ENCODE measurements around the gene TFEC.
"Not testable (repeated sequence)": the region's sequence is repeated elsewhere in the genome, so short reads cannot be mapped to it uniquely, and the experiment has no call there.

Gene TFEC

DNA sequence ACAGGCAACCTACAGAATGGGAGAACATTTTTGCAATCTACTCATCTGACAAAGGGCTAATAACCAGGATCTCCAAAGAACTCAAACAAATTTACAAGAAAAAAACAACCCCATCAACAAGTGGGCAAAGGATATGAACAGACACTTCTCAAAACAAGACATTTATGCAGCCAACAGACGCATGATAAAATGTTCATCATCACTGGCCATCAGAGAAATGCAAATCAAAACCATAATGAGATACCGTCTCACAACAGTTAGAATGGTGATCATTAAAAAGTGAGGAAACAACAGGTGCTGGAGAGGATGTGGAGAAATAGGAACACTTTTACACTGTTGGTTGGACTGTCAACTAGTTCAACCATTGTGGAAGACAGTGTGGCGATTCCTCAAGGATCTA lies 100.8 kb downstream of the TFEC start:
- DNase-seq (ENCODE audit: low read depth in 2 of 2), result not testable (repeated sequence)

GRCh38 chr7:115924411-115924810 lies 106.2 kb downstream of the TFEC start:
- no peak for DNase-seq (ENCODE audit: low read depth in 2 of 2)

GRCh38 chr7:115920367-115920766 lies 110.2 kb downstream of the TFEC start:
- DNase-seq (ENCODE audit: low read depth in 2 of 2), result no peak

DNA sequence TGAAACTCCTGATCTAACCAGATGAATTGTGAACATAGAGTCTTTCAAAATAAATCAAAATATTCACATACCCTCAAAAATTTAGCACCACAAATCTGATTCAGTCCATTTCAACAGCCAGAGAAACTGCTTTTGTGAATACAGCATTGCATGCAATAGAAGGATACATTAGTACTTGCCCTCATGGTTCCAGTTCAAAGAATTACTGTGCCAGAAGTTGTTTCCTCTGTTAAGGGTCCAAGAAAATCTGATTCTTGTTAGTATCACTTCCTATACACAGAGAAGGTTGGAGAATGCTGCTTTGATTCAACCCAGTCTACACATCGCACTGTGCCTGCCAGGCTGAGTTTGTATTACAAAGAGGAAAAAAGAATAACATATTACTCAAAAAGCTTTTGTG lies 115.6 kb downstream of the TFEC start:
- no peak for DNase-seq (ENCODE audit: low read depth in 2 of 2)

- no peak for DNase-seq (ENCODE audit: low read depth in 2 of 2)
These were observed 119.1 kb downstream of the TFEC start for GRCh38 chr7:115911465-115911864.

DNA sequence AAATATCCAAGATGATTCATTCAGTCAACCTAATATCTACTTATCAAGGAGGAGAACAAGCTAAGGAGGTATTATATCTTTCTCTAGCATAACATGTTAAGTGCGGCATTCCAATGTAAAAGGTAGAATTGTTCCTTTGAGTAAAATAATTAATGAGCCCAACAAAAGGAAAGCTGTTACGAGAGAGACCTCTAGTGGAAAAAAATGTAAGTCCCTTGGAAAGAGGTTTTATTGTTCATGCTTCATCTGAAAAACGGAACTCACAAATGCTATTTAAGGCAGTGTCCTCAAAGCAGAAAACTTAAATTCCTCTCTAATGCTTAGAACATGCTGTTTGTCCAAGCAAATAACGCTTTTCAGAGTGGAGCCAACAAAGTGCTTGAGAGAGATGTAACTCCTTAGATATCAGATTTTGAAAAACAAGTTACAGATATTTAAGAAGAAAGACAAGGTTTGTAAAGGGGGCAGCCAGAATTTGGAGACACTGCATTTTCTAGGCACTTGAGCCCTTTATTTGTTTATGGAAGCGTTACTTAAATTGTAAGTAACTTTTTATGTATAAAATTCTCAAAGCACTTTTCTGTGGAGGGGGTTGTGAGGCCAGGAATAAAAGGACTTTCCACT lies 119.9 kb downstream of the TFEC start:
- no peak for DNase-seq (ENCODE audit: low read depth in 2 of 2)

GRCh38 chr7:115906731-115907130 lies 123.8 kb downstream of the TFEC start:
- no peak for DNase-seq (ENCODE audit: low read depth in 2 of 2)

DNA sequence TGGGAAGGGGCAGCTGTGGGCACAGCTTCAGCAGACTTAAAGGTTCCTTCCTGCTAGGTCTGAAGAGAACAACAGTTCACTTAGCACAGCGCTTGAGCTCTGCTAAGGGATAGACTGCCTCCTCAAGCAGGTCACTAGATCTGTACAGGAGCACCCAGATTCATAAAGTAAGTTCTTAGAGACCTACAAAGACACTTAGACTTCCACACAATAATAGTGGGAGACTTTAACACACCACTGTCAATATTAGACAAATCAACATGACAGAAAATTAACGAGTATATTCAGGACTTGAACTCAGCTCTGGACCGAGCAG lies 140.9 kb downstream of the TFEC start:
- DNase-seq (ENCODE audit: low read depth in 2 of 2), result no peak

GRCh38 chr7:115888981-115889668 lies 141.4 kb downstream of the TFEC start:
- DNase-seq (ENCODE audit: low read depth in 2 of 2), result no peak

DNA sequence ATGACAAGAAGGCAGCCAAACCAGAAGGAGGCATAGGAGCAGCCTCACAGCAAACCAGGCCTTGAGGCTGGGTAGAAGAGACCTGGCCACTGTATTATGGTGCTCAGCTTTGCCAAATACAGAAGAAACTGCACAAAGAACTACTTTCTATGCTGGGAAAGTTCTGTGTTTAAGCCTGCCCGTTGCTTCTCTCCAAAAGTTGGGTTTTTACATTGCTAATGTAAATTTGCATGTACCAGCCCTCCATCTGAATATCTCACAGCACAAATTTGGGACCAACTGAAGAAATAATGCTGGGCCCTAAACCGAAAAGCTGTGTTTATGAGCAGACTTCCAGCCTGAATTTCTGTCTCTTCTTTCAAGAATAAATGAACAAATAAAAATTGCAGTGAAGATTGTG lies 145.0 kb downstream of the TFEC start:
- DNase-seq (ENCODE audit: low read depth in 2 of 2), result no peak

Measured in activated CD8-positive, alpha-beta memory T cell treated with anti-CD3 and anti-CD28 coated beads for 4 hours (primary cell).